ENCODE measurements around the gene AEBP2.
"Not testable (repeated sequence)": the region's sequence is repeated elsewhere in the genome, so short reads cannot be mapped to it uniquely, and the experiment has no call there.

Gene AEBP2

GRCh38 chr12:19546611-19547162, 107.4 kb downstream of the AEBP2 start:
- in situ Hi-C loops (cut with MboI; ENCODE audit: low sequenced_read_pairs): no loop called here

DNA sequence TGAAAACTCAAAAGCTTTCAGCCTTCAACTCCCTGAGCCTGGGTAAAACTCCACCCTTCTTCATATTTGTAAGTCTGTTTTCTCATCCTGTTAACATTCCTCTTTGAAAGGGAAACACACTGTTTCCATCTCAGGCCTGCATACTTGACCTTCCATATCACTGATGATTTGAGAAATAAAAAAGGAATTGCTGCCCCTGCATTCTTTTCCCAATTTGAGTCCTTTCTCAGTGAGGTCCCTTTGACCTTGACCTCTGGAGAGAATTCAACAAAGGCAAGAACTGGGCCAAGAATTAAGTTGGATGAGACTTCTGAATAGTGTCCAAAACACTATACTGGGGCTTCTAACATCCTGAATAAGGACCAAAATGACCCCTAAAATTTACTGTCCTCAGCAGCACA, 108.0 kb downstream of the AEBP2 start:
- in situ Hi-C loops (cut with MboI; ENCODE audit: low sequenced_read_pairs): no loop called here

- in situ Hi-C loops (cut with MboI; ENCODE audit: low sequenced_read_pairs): no loop called here
Observed at GRCh38 chr12:19548834-19549233, 109.5 kb downstream of the AEBP2 start.

DNA sequence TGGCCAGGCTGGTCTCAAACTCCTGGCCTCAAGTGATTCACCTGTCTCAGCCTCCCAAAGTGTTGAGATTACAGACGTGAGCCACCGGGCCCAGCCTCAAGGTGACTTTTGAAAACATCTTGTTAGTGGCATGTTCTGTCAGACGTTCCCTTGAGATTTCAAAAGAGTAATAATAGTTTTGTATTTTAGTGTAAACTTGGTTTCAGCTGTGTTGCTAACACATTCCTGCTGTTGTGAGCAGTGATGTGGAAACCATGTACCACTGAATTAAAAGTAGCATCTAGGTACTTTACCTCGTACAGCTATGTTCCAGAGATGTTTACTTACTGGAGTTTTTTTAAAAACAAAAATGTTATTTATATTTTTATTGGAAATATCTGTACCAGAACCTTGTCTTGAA, 111.3 kb downstream of the AEBP2 start:
- in situ Hi-C loops (cut with MboI; ENCODE audit: low sequenced_read_pairs): no loop called here

DNA sequence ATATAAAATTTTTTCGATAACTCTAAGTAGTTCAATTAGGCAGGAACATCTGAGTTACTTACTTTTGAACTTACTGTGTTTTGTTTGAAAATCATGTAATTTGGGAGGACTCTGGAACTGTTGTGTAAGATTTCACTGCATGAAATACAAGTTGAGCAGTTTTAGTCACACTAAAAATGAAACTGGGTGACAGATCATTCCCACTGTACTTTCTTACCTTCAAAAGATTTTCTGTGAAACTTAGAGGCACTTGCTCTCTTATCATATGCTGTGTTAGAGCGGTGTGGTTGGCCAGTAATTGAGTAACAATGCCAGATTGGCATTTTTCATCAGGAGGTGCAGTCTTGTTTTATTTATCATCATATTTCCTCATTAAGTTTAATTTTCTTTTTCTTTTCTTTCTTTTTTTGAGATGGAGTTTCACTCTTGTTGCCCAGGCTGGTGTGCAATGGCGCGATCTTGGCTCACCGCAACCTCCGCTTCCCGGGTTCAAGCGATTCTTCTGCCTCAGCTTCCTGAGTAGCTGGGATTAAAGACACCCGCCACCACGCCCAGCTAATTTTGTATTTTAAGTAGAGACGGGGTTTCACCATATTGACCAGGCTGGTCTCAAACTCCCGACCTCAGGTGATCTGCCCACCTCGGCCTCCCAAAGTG, 113.3 kb downstream of the AEBP2 start:
- in situ Hi-C loops (cut with MboI; ENCODE audit: low sequenced_read_pairs): not testable (repeated sequence)

GRCh38 chr12:19553175-19553574, 113.9 kb downstream of the AEBP2 start:
- in situ Hi-C loops (cut with MboI; ENCODE audit: low sequenced_read_pairs): no loop called here

DNA sequence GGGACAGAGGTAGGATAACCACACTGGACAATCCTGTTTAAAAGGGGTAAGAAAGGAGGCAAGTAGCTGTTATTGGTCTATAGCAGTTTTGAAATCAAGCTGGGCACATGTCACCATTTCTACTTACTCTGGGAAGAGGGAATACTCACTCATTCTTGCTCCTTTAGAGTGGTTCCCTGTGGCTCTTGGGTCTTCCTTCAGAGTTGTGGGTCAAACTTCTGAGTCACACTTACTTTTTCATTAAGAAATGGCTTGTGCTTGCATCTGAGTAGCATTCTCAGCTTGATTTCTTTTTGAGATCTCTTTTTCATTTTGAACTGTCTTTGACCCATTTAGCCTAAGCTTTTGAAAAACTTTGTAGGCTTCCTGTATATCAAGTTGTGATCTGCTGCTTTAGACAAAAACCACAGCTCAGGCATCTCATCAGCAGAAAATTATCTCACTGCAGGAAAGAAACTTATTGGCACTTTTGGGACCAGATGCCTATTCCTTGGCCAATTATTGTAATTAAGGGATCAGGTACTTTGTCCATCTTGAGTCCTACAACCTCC, 122.2 kb downstream of the AEBP2 start:
- in situ Hi-C loops (cut with MboI; ENCODE audit: low sequenced_read_pairs): no loop called here

All from HL-60/S4 (cell line).